ENCODE results near the gene NBPF11. TPM values are rescaled to one million over a fixed set of nuclear protein-coding genes. Genes with fewer than 3 reads are reported as not detected.
"Not testable (repeated sequence)": the region's sequence is repeated elsewhere in the genome, so short reads cannot be mapped to it uniquely, and the experiment has no call there.

The NBPF11 gene
- total and polyA plus RNA-seq, 5 experiments from 2014 or later: 1.1 to 30.6 (median 6.2) TPM

- H3K4me3 Mint-ChIP-seq, DNase-seq, H3K4me1 Mint-ChIP-seq, POLR2A ChIA-PET, H3K27ac Mint-ChIP-seq, H3K36me3 Mint-ChIP-seq, ATAC-seq, H3K27me3 Mint-ChIP-seq, H3K9me3 Mint-ChIP-seq: not testable (repeated sequence)
Measured at GRCh38 chr1:148068606-148069005, 83.5 kb downstream of the NBPF11 start.

DNA sequence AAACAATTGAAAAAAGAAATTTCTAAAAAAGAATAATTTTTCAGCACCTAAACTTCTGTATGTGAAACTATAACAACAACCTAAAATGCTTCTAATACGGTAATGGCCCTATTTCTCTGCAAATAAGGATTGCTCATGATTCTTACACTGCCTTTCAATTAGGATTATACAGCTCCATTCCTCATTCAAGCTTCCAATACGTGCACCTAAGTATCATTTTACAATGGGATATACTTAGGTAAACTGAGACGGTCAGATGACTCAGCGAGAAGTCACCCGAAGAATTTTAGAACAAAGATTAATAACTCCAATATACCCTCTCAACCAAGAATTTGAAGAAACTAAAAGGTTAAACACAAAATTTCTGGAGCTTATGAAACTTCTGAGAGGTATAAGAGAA lies 83.9 kb downstream of the NBPF11 start:
- H3K4me3 Mint-ChIP-seq, H3K36me3 Mint-ChIP-seq, H3K9me3 Mint-ChIP-seq, ATAC-seq, H3K27ac Mint-ChIP-seq, DNase-seq, POLR2A ChIA-PET, H3K4me1 Mint-ChIP-seq, H3K27me3 Mint-ChIP-seq: not testable (repeated sequence)

- H3K4me1 Mint-ChIP-seq, H3K9me3 Mint-ChIP-seq, H3K36me3 Mint-ChIP-seq, POLR2A ChIA-PET: not testable (repeated sequence)
- ATAC-seq (peak; percentile 60 to 64), DNase-seq (peak in 1 of 10 donors; percentile 6)
- H3K4me3 Mint-ChIP-seq: peak overlapping the region; percentile 39 to 82 (median 65)
- H3K27me3 Mint-ChIP-seq: peaks cover 4 to 19% (median 7%) of the 10 kb centered on the region in 5 donors
- peak overlapping the region in 1 of 10 donors; percentile 7 for H3K27ac Mint-ChIP-seq
Measured at GRCh38 chr1:148060294-148060701, 91.8 kb downstream of the NBPF11 start.

- ATAC-seq, POLR2A ChIA-PET, H3K4me3 Mint-ChIP-seq, H3K36me3 Mint-ChIP-seq, H3K9me3 Mint-ChIP-seq, DNase-seq, H3K4me1 Mint-ChIP-seq, H3K27ac Mint-ChIP-seq: not testable (repeated sequence)
- peaks cover 4 to 20% (median 7%) of the 10 kb centered on the region in 5 donors for H3K27me3 Mint-ChIP-seq
Measured at GRCh38 chr1:148057384-148057783, 94.7 kb downstream of the NBPF11 start.

Other genes with a start within 250 kb of the NBPF11 start
- gene GJA8, start 249.5 kb downstream of the NBPF11 start, total RNA-seq: not detected
- gene GJA8, start 249.5 kb downstream of the NBPF11 start, polyA plus RNA-seq: not detected
- gene GPR89B, start 223.9 kb downstream of the NBPF11 start, total RNA-seq: 10 to 100 TPM; 36.5 to 36.6 TPM
- 10 to 100 TPM; 10.2 to 18.2 (median 12.6) TPM for gene GPR89B, start 223.9 kb downstream of the NBPF11 start, polyA plus RNA-seq